VCaP (cell line): ENCODE measurements around the gene PRR22.
A peak's percentile ranks its signal among the peaks of the same experiment; 100 is the strongest.
"Not testable (repeated sequence)": the region's sequence is repeated elsewhere in the genome, so short reads cannot be mapped to it uniquely, and the experiment has no call there.

Experiments used
- H3K27ac ChIP-seq: fragments of 450-650 bp; 2 replicates; pipeline ENCODE4 v1.5.1; 2017
- TF ChIP-seq, protein P1 (sequence below): fragments of 450-650 bp; conservative IDR thresholded peaks from 2 replicates; pipeline ENCODE4 v1.5.1; 2017; ENCODE audit warnings: mild to moderate bottlenecking, moderate library complexity

PRR22 gene

DNA sequence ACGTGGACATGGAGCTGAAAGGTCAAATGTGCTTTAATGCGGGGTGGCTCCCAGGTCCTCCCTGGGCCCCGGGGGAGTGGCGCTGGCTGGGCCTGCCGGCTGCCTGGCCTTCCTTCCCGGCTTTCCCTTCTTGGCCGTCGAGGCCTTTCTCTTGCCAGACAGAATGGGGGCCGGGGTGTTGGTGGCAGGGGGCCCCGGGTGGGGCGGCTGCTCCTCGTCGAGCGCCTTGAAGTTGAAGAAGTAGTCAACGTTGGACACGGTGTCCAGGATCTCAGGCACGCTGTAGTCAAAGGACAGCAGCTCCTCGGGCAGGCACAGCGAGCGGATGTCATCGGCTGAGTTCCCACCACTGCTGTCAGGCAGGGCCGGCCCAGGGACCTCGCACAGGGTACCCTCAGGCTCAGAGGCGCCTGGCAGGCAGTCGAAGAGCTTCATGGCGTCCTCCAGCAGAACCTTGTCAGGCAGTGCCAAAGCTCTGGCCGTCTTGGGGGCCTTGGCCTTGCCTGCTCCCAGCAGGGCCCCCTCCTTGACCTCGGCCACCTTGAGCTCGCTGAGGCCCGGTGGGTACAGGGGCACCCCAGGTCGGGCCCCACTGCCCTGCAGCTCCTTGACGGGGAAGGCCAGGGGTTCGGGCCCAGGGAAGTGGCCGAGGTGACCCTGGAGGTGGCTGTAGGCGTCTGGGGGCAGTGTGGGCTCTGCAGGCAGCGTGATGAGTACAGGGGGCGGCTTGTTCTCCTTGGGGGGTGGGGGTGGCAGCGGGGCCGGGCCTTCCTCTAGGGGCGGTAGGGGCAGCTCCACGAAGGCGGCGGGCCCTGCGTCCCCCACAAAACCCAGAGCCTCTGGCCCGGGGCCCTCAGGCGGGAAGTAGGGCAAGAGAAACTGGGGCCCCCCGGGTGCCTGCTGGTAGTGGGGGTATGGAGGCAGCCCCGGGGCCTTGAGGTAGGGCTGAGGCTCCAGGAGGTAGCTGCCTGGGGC lies 1.3 kb downstream of the PRR22 start:
- H3K27ac ChIP-seq, result no peak overlapping the region
- TF ChIP-seq, protein P1, sequence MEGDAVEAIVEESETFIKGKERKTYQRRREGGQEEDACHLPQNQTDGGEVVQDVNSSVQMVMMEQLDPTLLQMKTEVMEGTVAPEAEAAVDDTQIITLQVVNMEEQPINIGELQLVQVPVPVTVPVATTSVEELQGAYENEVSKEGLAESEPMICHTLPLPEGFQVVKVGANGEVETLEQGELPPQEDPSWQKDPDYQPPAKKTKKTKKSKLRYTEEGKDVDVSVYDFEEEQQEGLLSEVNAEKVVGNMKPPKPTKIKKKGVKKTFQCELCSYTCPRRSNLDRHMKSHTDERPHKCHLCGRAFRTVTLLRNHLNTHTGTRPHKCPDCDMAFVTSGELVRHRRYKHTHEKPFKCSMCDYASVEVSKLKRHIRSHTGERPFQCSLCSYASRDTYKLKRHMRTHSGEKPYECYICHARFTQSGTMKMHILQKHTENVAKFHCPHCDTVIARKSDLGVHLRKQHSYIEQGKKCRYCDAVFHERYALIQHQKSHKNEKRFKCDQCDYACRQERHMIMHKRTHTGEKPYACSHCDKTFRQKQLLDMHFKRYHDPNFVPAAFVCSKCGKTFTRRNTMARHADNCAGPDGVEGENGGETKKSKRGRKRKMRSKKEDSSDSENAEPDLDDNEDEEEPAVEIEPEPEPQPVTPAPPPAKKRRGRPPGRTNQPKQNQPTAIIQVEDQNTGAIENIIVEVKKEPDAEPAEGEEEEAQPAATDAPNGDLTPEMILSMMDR, result no peak

DNA sequence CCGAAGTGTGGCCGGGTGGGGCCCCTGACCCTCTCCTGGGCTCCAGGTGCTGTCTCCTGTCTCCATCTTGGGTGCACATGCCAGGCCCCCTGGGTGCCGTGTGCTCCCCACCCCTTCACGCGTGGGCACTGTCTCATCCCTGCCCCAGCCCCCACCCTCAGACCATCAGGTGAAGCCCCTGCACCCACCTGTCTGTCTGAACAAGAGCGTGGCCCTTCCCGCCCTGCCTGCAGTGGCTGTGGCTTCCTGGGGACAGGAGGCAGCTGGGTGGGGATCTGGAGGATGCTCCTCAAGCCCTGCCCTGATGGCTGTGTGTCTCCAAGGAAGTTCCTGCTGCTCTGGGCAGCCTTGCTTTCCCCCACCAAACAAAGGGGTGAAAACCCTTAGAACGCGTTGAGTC lies 2.2 kb downstream of the PRR22 start:
- no peak overlapping the region for H3K27ac ChIP-seq
- TF ChIP-seq, protein P1, result no peak

DNA sequence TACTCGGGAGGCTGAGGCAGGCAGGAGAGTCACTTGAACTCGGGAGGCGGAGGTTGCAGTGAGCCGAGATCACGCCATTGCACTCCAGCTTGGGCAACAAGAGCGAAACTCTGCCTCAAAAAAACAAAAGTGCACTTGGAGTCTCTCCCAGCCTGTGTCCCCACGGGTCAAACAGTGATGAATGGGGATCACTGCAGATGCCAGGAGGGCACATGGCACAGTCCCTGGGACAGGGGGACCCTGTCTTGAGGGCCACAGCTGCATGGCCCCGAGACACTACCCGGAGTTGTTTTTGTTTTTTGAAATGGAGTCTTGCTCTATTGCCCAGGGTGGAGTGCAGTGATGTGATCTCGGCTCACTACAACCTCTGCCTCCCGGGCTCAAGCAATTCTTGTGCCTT lies 3.6 kb downstream of the PRR22 start:
- not testable (repeated sequence) for H3K27ac ChIP-seq

DNA sequence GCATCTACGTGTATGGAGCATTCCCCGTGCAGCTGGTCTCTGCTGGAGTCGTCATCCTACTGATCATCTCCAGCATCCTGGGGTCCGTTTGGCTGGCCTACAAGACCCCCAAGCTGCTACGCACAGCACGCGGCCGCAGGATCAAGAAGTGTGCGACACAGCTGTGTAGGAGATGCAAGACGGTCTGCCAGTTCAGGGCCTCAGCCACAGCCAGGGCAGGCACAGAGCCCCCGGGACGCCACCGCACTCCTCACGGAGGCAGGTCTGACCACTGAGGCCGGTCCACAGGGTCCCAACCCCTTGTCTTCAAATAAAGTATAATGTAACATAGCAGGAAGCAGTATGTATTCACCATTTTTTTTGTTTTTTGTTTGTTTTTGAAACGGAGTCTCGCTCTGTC lies 6.1 kb downstream of the PRR22 start:
- no peak overlapping the region for H3K27ac ChIP-seq
- TF ChIP-seq, protein P1, result no peak

DNA sequence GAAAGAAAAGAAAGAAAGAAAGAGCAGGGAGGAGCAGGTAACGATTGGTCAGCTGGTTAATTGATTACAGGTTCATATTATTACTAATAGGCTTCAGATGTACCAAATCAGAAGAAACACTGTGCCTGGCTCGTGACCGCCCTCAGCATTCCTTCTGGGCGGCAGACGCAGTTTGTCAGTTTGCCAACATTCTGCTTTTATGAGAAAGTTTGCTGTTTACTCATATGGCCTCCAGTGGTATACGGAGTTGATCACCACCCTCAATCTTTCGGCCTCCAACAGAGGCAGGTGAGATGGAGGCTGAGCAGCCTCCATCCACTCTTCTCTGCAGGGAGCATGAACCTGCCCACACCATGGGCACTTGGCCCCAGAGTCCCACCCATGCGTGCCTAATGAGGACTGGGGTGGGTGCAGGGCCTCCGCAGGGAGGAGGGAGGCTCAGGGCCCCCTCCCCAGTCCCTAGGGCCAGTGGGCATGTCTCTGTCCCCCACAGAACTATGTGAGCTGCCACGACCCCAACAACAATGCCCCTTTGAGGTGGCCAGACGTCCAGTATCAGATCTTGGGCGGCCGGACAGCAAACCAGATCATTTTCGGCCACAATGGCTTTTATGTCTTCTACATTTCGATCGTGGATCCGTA lies 8.8 kb downstream of the PRR22 start:
- TF ChIP-seq, protein P1, result no peak
- H3K27ac ChIP-seq, result no peak overlapping the region

DNA sequence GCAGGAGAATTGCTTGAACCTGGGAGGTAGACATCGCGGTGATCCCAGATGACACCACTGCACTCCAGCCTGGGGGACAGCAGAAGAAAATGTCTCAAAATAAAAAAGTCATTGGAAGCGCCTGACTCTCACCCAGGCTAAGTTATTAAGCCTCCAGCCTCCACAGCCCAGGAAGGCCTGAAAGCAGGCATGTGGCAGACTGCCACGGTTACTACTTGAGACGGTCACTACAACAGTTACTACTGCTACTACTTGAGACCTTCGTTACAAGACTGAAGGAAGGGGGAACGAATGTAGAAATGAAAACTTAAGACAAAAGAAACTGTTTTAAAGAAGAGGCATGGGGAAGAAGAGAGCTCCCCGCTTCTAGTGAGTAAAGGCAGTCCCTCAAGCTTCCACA lies 9.6 kb downstream of the PRR22 start:
- no peak overlapping the region for H3K27ac ChIP-seq
- TF ChIP-seq, protein P1, result no peak

DNA sequence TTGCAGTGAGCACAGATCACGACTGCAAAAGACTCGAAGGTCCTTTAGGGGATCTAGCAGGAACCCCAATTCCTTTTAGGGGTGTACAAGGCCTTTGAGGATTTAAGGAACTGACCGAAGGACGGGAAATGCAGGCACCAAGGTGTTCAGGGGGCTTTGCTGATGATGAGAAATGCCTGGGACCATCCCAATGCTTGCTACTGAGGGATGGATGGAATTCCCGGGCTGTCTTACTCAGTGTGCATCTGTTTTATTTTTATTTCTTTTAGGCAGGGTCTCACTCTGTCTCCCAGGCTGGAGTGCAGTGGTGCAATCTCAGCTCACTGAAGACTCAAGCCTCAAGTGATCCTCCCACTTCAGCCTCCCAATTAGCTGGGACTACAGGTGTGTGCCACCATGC lies 11.3 kb downstream of the PRR22 start:
- H3K27ac ChIP-seq, result peak overlapping the region; percentile 14; the same call in 1 of the 2 replicates
- TF ChIP-seq, protein P1, result no peak

DNA sequence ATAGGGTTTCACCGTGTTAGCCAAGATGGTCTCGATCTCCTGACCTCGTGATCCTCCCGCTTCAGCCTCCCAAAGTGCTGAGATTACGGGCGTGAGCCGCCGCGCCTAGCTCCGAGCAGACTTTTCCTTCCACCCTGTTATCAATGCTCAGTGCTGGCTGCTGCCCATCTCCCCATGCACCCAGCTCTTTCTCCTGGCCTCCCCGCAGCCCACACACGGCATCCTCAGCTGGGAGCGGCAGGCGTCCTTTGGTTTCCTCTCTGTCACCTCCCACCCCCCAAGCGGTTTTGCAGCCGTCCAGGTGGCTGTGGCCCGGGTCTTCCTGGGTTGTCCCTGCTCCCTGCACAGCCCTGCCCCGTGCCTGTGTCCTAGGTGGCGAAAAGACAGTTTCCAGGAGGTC lies 12.1 kb downstream of the PRR22 start:
- no peak overlapping the region for H3K27ac ChIP-seq

More for the DNA sequence above, 12.1 kb downstream of the PRR22 start:
- TF ChIP-seq, protein P1, result no peak
